Endothelial cell of umbilical vein (primary cell): ENCODE results near the gene MIEN1. TPM values are rescaled to one million over a fixed set of nuclear protein-coding genes. Genes with fewer than 3 reads are reported as not detected.

Experiments
- BruUV-seq: library from RNA; stranded (reverse); fragments of 400-500 nt; replicated peaks from 2 replicates; lab custom pipeline; 2021; lab: Mats Ljungman, UMichigan
- CTCF ChIA-PET: fragments of 300-600, 350-600 bp; sonication (Branson Sonifier 250); formaldehyde crosslinking; loops from one replicate; lab custom pipeline; 2021; ENCODE audit warnings: antibody characterized with exemption, inconsistent platforms; lab: Charles Lee
- POLR2A ChIA-PET: fragments of 300-600, 350-600 bp; sonication (Branson Sonifier 250); formaldehyde crosslinking; loops from one replicate; lab custom pipeline; 2021; ENCODE audit warnings: antibody characterized with exemption, inconsistent platforms; lab: Charles Lee
- DNase-seq: peaks from one replicate; pipeline ENCODE4 v3.0.0-alpha.2; 2011; ENCODE audit warnings: low read depth, low spot score
- FAIRE-seq: peaks from 2 replicates; lab custom pipeline; 2011; peaks lifted over from hg19 to GRCh38; lab: Jason Lieb, UNC
- H2AFZ ChIP-seq: 2 replicates; pipeline ENCODE4 v1.6.0; 2012; ENCODE audit warnings: low read depth, low read length, control low read depth, inconsistent platforms
- H3K27ac ChIP-seq: 2 replicates; pipeline ENCODE4 v1.5.1; 2011; ENCODE audit warnings: low read depth, mild to moderate bottlenecking, control low read depth, low read length, moderate library complexity; ENCODE audit not compliant: insufficient read depth
- H3K27me3 ChIP-seq, 2 experiments: 2 replicates each; pipeline versions ENCODE4 v1.6.0 to v1.6.1; 2011; ENCODE audit warnings: low read length in 2 of 2, mixed read lengths in 1 of 2; ENCODE audit not compliant: control insufficient read depth in 2 of 2, insufficient read depth in 2 of 2
- H3K36me3 ChIP-seq, 2 experiments: 2 replicates in 1 of 2; 3 replicates in 1 of 2; pipeline ENCODE4 v1.5.1; 2011; ENCODE audit warnings: low read length in 2 of 2, mild to moderate bottlenecking in 1 of 2, moderate library complexity in 1 of 2; ENCODE audit not compliant: control insufficient read depth in 2 of 2, insufficient read depth in 2 of 2; ENCODE audit errors: extremely low read depth in 1 of 2
- H3K4me1 ChIP-seq: 3 replicates; pipeline ENCODE4 v1.5.1; 2011; ENCODE audit warnings: mild to moderate bottlenecking, low read length; ENCODE audit not compliant: control insufficient read depth, insufficient read depth; ENCODE audit errors: extremely low read depth
- H3K4me2 ChIP-seq: 2 replicates; pipeline ENCODE4 v1.6.1; 2011; ENCODE audit warnings: low read length, control low read depth, mixed read lengths; ENCODE audit not compliant: insufficient read depth
- H3K4me3 ChIP-seq, 3 experiments: fragments of 200-600 bp in 1 of 3; sonication (generic), shearing (Covaris generic) in 1 of 3; replicated peaks in 1 of 3; 2 replicates each; pipeline ENCODE4 v1.5.1; 2011 to 2016; ENCODE audit warnings: control low read depth in 3 of 3, low read length in 3 of 3, mild to moderate bottlenecking in 2 of 3, inconsistent platforms in 1 of 3, low read depth in 1 of 3, moderate library complexity in 1 of 3; ENCODE audit not compliant: insufficient read depth in 1 of 3
- H3K79me2 ChIP-seq: 2 replicates; pipeline ENCODE4 v1.6.0; 2012; ENCODE audit warnings: low read length, inconsistent platforms; ENCODE audit not compliant: control insufficient read depth, insufficient read depth
- H3K9ac ChIP-seq: replicated peaks from 2 replicates; pipeline ENCODE3; 2011; ENCODE audit warnings: low read length, control low read depth; ENCODE audit not compliant: insufficient read depth; ENCODE audit errors: extremely low read depth
- H3K9me1 ChIP-seq: replicated peaks from 3 replicates; pipeline ENCODE4 v1.6.0; 2011; ENCODE audit warnings: mild to moderate bottlenecking, low read length; ENCODE audit not compliant: control insufficient read depth, insufficient read depth; ENCODE audit errors: extremely low read depth
- H3K9me3 ChIP-seq: replicated peaks from 2 replicates; pipeline ENCODE4 v1.5.1; 2012; ENCODE audit warnings: low read length, inconsistent platforms; ENCODE audit not compliant: control insufficient read depth, insufficient read depth
- H4K20me1 ChIP-seq: replicated peaks from 2 replicates; pipeline ENCODE3; 2011; ENCODE audit warnings: mild to moderate bottlenecking, low read length; ENCODE audit not compliant: control insufficient read depth, insufficient read depth; ENCODE audit errors: extremely low read depth
- CTCF ChIP-seq, 2 donors: IDR thresholded peaks; 1 replicate in 1 of 2; 2 replicates in 1 of 2; pipeline ENCODE4 v1.5.1; 2011; ENCODE audit warnings: low read length in 2 of 2, mild to moderate bottlenecking in 2 of 2, moderate library complexity in 2 of 2, control low read depth in 1 of 2, inconsistent platforms in 1 of 2, low read depth in 1 of 2; ENCODE audit not compliant: insufficient read depth in 1 of 2; ENCODE audit errors: extremely low read depth in 1 of 2
- EZH2 ChIP-seq: IDR thresholded peaks from 2 replicates; pipeline ENCODE4 v1.6.1; 2012; ENCODE audit warnings: borderline replicate concordance, low read depth, mild to moderate bottlenecking, moderate library complexity, low read length, inconsistent platforms; ENCODE audit not compliant: severe bottlenecking
- FOS ChIP-seq: IDR thresholded peaks from 2 replicates; pipeline ENCODE4 v1.6.1; 2011; ENCODE audit warnings: mild to moderate bottlenecking, low read length, moderate library complexity, borderline replicate concordance; ENCODE audit not compliant: insufficient read depth
- GATA2 ChIP-seq: IDR thresholded peaks from 2 replicates; pipeline ENCODE4 v1.7.0; 2011; ENCODE audit warnings: low read depth, mild to moderate bottlenecking, moderate library complexity, mixed read lengths, low read length; ENCODE audit not compliant: insufficient read length, insufficient read depth
- JUN ChIP-seq: IDR thresholded peaks from 2 replicates; pipeline ENCODE4 v1.6.1; 2011; ENCODE audit warnings: borderline replicate concordance, low read depth; ENCODE audit not compliant: insufficient read length, insufficient read depth
- MAX ChIP-seq: IDR thresholded peaks from 2 replicates; pipeline ENCODE4 v1.6.1; 2011; ENCODE audit not compliant: insufficient read depth, insufficient read length
- MYC ChIP-seq: IDR thresholded peaks from one replicate; pipeline ENCODE4 v1.6.1; 2011; ENCODE audit warnings: mild to moderate bottlenecking, low read depth, low read length
- POLR2A ChIP-seq: IDR thresholded peaks from 2 replicates; pipeline ENCODE4 v1.6.1; 2012; ENCODE audit warnings: low read depth, mild to moderate bottlenecking, control low read depth, low read length
- POLR2AphosphoS5 ChIP-seq: IDR thresholded peaks from 2 replicates; pipeline ENCODE4 v1.6.1; 2012; ENCODE audit warnings: low read depth, mild to moderate bottlenecking, control low read depth, low read length, moderate library complexity; ENCODE audit not compliant: insufficient read depth
- dilution Hi-C: fragments of 300-500 bp; cut with MboI; formaldehyde crosslinking; loops from one replicate; pipeline ENCODE4 v1.15.0; 2019; ENCODE audit warnings: low sequenced_read_pairs; ENCODE audit not compliant: extremely low pct_ligation_motif_present
- intact Hi-C: fragments of 100-400 bp; cut with micrococcal nuclease; formaldehyde crosslinking; loops from one replicate; pipeline ENCODE4 v1.10.0; 2022
- polyA plus RNA-seq, 4 experiments: library from polyadenylated mRNA; depleted of rRNA in 3 of 4; stranded (reverse) in 3 of 4; unstranded in 1 of 4; fragments of >200 nt; gene quantifications; 2 replicates each; pipeline versions ENCODE4 v1.2.1 to v1.2.3, GENCODE V29; 2011 to 2012; ENCODE audit warnings: missing spikeins in 1 of 4
- total RNA-seq: library from RNA; stranded (reverse); gene quantifications from 2 replicates; pipeline ENCODE4 v1.2.3, GENCODE V29; 2021

Gene MIEN1
- total and polyA plus RNA-seq, 2 donors (not counting 3 experiments of a cell fraction or from before 2014, with no cell fraction given) = 42.4 to 74.5 TPM

- intact Hi-C loops = no loop called here
- dilution Hi-C loops = no loop called here
- CTCF ChIA-PET = interaction anchor here (1.4 kb wide), 1 partner anchor 19 kb away, joined by 4 read pairs; no protein-coding TSS in a partner anchor
- Histone ChIP-seq H3K27ac (no peak overlapping the region), H4K20me1 (no peaks in the 10 kb centered on the region), H3K9ac (no peak overlapping the region), H3K4me1 (no peaks in the 10 kb centered on the region), H3K9me1 (no peaks in the 10 kb centered on the region), H3K9me3 (no peaks in the 10 kb centered on the region), H3K4me2 (no peak overlapping the region), H3K27me3 (peaks cover 49 to 61% of the 10 kb centered on the region in 2 experiments), H3K4me3 (no peak overlapping the region), H2AFZ (no peak overlapping the region), H3K36me3 (no peaks in the 10 kb centered on the region), H3K79me2 (no peaks in the 10 kb centered on the region)
- DNase-seq (no peak), FAIRE-seq (no peak)
- BruUV-seq = no TSS peak
- TF ChIP-seq FOS (no peak), EZH2 (no peak), JUN (no peak), MAX (no peak)
- POLR2A ChIA-PET = no interaction called here
Observed at GRCh38 chr17:39777534-39778365, 47.4 kb upstream of the MIEN1 start.

- ChIA-PET POLR2A (no interaction called here), CTCF (interaction anchor here (1.3 kb wide), 1 partner anchor 9 kb away, joined by 3 read pairs; no protein-coding TSS in a partner anchor)
Observed at GRCh38 chr17:39776252-39776651, 45.9 kb upstream of the MIEN1 start.

More at GRCh38 chr17:39776252-39776651, 45.9 kb upstream of the MIEN1 start:
- intact Hi-C loops (no loop called here), dilution Hi-C loops (no loop called here)
- no peaks in the 10 kb centered on the region for H3K9me1 ChIP-seq
- no peak overlapping the region for H3K4me3 ChIP-seq
- no peaks in the 10 kb centered on the region for H3K79me2 ChIP-seq
- TF ChIP-seq FOS = no peak
- no peak for TF ChIP-seq POLR2AphosphoS5
- TF ChIP-seq MAX = no peak
- no peak for TF ChIP-seq JUN
- no peak for TF ChIP-seq MYC
- TF ChIP-seq POLR2A = no peak
- no peak for TF ChIP-seq EZH2
- no peak for TF ChIP-seq GATA2
- no peak for TF ChIP-seq CTCF (IDR thresholded peaks at IDR 0.05; ENCODE audit: extremely low read depth in 1 of 2, insufficient read depth in 1 of 2, low read depth in 1 of 2, low read length in 2 of 2)
- H2AFZ ChIP-seq = no peak overlapping the region
- no peaks in the 10 kb centered on the region for H3K9me3 ChIP-seq
- no peak overlapping the region for H3K4me2 ChIP-seq
- no TSS peak for BruUV-seq
- H3K27ac ChIP-seq = no peak overlapping the region
- no peak overlapping the region for H3K9ac ChIP-seq
- H4K20me1 ChIP-seq = no peaks in the 10 kb centered on the region
- FAIRE-seq (no peak), DNase-seq (no peak)
- peaks cover 43 to 53% of the 10 kb centered on the region in 2 experiments for H3K27me3 ChIP-seq
- H3K4me1 ChIP-seq = no peaks in the 10 kb centered on the region
- no peaks in the 10 kb centered on the region for H3K36me3 ChIP-seq
